ENCODE data around the gene FZD2. TPM values are rescaled to one million over a fixed set of nuclear protein-coding genes. Genes with fewer than 3 reads are reported as not detected.
"Not testable (repeated sequence)": the region's sequence is repeated elsewhere in the genome, so short reads cannot be mapped to it uniquely, and the experiment has no call there.

The FZD2 gene
- 0.12 TPM in 1 of 2 replicates, not detected in the other for total RNA-seq

DNA sequence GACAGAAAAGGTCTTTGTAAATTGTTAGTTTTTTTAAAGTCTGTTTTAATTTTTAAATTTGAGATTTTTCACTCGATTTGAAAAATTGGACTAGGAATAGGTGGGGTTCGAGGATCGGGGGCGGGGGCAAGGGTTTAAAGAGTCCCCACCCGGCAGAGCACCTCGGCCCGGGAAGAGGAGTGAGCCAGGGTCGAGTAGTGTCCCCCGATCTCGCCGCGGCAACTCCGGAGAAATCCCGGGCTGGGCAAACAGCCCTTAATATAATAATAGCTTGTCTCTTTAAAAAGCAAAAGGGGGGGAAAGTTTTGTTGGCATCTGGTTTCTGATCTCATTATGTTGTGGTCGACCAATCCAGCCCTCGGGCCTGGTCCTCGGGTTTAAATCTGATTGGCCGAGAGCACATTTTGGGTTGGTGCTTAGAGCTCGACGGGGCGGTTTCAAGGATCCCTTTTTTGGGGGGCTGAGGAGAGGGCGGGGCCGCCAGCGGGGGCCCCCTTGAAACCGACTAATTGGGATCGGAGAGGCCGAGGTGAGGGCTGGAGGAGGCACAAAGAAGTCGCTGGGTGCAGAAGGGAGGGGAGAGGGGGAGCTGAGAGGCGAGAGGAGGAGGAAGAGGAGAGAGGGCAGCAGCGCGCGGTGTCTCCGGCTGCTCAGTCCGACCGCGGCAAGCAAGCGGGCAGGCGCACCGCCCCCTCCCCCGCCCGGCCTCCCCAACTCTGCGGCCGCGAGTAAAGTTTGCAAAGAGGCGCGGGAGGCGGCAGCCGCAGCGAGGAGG lies at the start of gene FZD2:
TSS of gene FZD2 (plus strand) at position 653 of the 775 bp plus-strand sequence. CDS start 205 bp downstream, outside the sequence.
- intact Hi-C loops (cut with micrococcal nuclease) = loop anchor here (1.0 kb wide), 1 partner anchor 151 kb away; the partner anchor contains the start of gene DBF4B

DNA sequence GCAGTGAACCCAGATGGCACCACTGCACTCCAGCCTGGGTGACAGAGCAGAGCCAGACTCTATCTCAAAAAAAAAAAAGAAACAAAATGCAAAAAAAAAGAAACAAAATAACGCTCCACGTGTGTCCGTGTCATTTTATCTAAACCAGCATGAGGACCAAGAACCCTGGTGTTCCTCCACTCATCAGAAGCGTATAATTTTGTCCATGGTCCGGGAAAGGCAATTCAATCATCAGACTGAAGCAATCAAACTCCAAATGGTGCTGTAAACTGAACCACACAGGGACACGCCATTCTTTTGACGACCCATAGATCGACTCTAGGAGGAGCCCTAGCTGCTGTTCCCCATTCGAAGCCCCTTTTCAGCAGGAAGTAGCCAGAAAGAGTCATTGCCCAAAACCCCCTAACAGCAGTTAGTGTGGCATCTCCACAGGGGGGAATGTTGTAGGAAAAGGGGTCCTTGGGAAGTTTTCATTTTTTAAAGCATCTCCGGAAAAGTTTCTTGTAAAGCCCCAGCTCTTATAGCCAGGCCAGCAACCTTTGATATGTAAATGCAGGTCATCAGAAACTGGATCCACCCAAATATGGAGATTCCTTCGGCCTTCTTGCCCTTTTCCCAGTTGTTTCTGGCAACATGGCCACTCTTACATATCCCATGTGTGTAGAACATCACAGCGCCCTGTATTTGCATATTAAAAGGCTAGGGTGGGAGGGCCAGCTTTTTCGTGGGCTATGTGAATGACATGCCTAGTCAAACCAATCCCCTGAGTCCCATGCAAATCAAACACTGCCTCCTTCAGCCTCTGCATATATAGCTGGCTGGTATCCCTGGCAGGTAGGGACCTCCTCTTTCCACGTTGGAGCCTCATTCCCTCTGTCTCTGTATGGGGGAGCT lies 45.8 kb upstream of the FZD2 start:
- intact Hi-C loops (cut with micrococcal nuclease) = not testable (repeated sequence)

DNA sequence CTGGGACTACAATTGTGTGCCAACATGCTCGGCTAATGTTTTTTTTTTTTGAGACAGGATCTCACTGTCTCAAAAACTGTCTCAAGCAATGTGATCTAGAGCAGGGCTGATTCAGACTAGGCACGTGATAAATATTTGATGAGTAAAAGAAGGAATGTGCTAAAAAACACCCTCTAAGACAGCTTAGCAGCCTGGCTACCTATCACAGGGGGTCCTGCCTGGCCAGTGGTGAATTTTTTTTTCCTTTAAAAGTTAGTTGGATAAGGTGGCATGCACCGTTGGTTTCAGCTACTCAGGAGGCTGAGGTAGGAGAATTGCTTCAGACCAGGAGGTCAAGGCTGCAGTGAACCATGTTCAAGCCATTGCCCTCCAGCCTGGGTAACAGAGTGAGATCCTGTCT lies 39.3 kb upstream of the FZD2 start:
- intact Hi-C loops (cut with micrococcal nuclease) = no loop called here

DNA sequence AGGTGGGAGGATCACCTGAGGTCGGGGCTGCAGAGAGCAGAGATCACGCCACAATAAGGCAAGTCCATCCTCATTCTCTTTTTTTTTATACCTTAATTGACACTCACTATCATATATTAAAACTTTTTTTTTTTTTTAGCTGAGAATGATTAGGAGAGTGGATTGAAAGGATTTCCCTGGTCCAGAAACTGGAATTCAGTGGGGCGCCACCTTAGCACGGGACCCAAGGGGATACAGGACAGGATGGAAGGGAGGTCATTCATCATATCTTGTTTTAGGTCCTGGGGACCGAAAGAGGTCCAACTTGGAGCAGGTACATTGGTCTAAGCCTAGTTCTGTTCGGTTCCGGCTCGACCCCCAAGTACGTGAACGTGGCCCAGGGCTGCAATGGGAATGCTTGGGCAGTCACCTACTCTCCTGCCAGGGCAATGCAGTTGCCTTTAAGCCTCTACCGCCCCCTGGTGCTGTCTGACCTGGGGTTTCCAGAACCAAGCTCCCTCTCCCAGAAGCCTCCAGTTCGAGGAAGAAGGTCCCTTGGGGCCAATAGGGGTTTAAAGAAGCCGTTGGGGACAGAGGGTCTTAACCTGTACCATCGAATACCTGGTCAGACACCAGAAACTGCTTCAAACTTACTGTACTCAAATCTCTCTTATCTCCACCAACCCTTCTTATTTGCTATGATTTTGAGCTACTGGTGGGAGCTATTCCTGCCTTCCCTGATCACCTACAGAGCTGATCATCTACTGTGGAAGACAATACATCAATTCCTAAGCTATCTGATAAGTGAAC lies 34.2 kb upstream of the FZD2 start:
- intact Hi-C loops (cut with micrococcal nuclease) = no loop called here

DNA sequence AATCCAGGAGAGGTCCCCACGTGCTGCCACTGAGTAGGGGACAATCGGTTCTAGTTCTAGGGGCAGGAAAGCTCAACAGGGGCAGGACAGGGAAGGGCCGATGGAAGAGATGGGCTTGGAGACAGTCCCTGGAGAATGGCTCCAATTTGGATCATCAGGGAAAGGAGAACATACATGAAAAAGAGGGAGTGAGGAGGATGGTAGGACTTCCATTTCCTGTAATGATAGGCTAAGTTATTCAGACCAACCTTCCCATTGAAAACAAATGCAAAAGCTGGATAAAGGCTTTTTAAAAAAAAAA lies 33.7 kb upstream of the FZD2 start:
- intact Hi-C loops (cut with micrococcal nuclease) = no loop called here

DNA sequence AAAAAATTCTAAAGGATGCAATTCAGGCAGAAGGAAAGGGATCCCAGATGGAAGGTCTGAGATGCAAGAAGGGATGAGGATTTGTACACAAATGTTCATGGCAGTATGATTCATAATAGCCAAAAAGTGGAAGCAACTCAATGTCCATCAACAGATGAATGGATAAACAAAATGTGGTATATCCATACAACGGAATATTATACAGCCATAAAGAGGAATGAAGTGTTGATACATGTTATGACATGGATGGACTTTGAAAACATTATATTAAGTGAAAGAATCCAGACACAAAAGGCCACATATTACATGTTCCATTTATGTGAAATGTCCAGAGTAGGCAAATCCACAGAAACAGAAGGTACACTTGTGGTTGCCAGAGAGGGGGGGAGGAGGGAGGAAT lies 30.2 kb upstream of the FZD2 start:
- intact Hi-C loops (cut with micrococcal nuclease) = no loop called here

DNA sequence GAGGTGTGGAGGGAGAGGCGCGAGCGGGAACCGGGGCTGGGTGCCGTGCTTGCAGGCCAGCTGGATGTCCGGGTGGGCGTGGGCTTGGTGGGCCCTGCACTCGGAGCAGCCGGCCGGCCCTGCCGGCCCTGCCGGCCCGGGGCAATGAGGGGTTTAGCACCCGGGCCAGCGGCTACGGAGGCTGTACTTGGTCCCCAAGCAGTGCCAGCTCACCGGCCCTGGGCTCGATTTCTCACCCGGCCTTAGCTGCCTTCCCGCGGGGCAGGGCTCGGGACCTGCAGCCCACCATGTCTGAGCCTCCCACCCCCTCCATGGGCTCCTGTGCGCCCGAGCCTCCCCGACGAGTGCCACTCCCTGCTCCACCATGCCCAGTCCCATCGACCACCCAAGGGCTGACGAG lies 29.3 kb upstream of the FZD2 start:
- intact Hi-C loops (cut with micrococcal nuclease) = no loop called here

DNA sequence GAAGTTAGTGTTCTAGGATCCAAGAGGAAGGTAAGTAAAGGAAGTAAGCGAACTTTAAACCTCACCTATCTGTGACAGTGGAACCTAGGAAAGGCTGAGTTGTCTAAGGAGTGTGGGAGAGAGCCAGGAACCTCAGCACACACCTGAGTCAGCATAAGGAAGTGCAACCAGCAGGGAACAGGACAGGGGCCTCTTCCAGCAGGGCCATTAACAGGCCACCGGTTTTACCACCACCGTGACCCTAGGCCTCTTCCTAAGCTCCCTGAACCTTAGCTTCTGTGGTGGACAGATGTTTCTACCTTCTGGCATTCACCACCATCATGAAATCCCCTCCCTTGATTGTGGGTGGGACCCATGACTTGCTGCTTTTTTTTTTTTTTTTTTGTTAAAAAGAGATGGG lies 27.4 kb upstream of the FZD2 start:
- intact Hi-C loops (cut with micrococcal nuclease) = loop anchor here (5.0 kb wide), 2 partner anchors 107 to 127 kb away; partner anchors contain the start of gene MEIOC

DNA sequence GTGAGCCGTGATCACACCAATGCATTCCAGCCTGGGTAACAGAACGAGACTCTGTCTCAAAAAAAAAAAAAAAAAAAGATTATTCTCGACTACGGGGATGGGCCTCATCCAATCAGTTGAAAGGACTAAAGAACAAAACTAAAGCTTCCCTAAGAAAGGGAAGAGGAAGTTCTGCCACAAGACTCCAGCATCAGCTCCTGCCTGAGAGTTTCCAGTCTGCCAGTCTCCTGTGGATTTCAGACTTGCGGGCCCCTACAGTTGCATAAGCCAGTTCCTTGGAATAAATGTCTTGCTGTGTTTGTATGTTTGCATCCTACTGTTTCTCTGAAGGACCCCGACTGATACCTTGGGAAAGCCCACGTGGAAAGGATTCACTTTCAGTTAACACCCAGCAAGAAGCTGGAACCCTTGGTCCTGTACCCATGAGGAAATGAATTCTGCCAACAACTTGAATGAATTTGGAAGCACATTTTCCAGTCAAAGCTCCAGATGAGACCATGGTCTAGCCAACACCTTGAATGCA lies 26.3 kb upstream of the FZD2 start:
- intact Hi-C loops (cut with micrococcal nuclease) = loop anchor here (5.0 kb wide), 2 partner anchors 106 to 126 kb away; partner anchors contain the start of gene MEIOC

DNA sequence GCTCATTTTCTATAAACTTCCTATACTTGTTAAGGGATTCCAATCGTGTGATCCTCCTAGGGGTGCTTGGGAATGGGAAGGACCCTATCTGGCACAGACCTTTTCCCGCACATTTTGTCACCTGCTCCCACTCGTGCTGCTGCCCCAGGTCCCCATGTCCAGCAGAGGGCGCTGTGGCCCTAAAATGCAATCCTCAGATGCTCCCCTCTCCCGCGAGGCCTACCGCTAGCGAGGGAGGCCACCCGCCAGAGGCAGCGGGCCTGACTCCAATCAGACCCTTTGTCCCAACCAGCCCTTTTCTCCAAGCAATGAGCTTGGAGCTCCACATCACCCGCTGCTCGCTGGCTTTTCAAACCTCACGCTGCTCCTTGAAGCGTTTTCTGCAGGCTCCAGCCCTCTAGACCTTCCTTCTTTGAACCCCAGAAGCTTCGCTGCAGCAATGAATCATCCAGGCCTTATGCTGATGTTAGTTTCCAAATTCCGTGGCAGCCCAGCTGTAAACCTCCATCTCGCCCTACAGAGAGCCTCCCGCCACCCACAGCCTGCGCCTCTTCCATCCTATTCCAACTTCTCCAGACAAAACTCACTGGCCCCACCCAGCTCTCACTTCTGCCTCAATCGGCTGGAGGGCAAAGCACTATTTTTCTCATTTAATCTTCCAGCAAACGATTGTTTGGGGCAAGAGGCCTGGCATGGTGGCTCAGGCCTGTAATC lies 23.6 kb upstream of the FZD2 start:
- intact Hi-C loops (cut with micrococcal nuclease) = loop anchor here (1.0 to 5.0 kb wide), 3 partner anchors 104 to 139 kb away; partner anchors contain the start of gene MEIOC

DNA sequence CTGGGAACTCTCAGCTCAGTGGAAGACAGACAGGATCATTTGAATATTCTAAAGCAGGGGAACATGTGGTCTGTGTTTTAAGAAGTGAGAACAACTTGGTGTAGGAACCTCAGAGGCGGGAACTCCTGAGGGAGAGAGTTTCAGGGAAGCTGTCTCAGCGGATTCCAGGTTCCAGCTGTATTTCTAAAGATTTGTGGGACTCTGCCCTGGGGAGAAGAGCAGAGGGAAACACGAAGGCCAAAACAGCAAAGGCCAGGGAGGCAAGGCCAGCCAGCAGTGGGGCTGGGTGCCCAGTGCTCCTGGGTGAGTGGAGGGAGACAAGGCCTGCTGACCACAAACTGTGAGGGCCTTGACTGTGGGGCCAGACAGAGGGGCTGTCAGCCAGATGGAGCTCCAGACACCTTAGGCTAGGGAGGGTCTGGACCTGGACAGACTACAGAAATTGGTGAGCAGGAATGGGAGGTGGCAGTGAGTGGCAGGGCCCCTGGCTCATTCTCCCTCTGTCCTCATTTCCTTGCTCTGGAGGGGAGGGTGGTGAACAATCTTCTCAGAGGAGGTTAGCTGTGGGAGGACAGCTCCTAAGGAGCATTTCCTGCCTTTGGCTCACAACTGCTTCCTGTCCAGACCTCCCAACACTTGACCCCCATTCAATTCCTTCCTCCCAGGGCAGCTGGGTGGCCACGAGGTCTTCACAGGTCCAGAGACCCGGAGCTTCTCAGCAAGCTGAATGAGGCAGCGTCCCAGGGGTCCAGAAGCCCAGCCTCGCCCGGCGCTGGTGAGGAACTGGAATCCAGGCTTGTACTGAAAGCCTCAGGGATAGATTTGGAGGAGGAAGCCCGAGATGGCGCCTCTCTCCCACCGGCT lies 21.0 kb upstream of the FZD2 start:
- intact Hi-C loops (cut with micrococcal nuclease) = no loop called here

DNA sequence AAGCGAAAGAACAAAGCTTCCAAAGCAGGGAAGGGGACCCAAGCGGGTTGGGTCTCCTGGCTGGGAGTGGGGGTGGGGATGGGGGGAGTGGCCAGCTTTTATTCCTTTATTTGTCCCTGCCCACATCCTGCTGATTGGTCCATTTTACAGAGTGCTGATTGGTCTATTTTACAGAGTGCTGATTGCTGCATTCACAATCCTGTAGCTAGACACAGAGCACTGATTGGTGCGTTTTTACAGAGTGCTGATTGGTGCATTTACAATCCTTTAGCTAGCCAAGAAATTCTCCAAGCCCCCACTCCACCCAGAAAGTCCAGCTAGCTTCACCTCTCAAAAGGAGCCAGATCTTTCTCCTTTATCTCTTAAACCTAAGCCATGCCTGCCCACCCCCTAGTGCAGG lies 19.4 kb upstream of the FZD2 start:
- intact Hi-C loops (cut with micrococcal nuclease) = not testable (repeated sequence)

DNA sequence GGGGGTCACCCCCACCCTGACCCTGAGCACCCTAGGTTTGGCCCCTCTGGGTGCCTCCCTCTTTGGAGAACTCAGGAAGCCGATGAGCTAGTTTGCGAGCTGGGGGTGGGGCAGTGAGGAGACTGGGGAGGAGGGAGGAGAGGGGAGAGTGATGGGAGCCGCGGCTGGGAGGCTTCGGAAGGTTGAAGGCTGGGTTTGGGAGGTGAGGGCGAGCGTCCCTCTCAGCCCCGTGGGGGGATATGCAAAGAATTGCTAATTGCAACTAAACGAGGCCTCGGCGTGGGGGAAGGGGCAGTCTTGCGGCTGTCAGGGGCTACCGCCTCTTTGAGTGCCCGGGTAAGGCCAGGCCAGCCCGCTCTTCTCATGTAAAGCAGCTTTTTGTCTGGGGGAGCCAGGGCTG lies 17.6 kb upstream of the FZD2 start:
- intact Hi-C loops (cut with micrococcal nuclease) = no loop called here

DNA sequence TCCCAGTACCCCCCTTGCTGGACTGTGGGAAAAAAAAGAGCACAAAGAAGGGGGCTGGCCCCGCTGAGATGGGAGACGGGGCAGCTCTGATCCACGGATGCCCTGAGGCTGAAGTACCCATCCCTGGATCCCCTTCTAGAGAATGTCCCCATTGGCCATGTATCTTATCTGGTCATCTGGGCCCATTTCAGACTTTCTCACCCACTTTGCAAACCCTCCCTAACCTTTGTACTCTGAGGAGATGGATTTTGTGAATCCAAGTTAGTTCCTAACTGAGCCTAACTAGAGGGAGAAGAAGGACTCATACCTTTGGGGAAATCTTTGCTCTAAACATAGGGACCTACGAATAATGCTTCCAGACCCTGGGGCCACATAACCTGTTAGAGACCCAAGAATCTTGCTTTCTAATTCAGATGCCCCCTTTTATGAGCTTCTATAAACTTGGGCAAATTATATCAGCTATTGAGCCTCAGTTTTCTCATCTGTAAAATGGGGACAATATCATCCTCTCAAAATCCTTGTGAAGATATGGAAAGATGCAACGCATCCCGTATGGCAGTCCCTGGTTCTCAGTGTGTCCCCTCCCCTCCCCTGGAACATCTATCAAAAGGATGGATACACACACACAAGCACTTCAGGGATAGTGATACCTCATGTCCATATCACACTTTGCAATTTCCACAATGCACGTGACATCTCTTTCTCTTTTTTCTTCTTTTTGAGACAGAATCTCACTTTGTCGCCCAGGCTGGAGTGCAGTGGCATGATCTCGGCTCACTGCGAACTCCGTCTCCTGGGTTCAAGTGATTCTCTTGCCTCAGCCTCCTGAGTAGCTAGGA lies 16.8 kb upstream of the FZD2 start:
- intact Hi-C loops (cut with micrococcal nuclease) = no loop called here

DNA sequence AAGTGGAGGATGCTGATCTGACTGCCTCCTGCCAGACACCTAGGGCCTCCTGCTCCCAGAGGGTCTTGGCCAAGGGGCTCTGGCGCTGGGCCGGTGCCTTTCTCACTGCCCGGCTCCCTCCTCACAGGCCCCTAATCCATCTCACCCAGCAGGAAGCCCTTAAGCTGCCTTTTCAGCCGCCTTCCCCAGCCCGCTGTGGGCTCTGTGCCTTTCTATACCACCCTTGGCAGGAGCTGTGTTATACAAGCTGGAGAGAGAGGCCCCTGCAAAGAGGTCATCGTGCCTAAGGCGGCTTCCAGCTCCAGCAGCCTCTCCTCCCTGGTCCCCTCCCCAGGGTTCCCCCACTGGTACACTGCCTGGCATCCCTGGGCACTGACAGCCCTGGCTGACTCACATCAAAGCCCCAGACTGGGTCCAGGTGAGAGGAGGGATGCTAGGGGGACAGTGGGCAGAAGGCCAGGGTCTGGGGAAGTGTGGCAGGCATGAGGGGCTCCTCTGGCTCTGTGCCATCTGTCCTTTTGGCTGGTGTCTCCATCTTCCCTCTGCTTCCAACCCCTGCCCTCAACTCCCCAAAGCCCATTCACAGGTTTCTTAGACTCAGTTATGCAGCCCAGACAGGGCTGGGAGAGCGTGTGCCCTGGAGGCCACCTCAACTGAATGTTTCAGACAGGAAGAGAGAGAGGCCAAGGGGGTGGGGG lies 15.3 kb upstream of the FZD2 start:
- intact Hi-C loops (cut with micrococcal nuclease) = no loop called here

DNA sequence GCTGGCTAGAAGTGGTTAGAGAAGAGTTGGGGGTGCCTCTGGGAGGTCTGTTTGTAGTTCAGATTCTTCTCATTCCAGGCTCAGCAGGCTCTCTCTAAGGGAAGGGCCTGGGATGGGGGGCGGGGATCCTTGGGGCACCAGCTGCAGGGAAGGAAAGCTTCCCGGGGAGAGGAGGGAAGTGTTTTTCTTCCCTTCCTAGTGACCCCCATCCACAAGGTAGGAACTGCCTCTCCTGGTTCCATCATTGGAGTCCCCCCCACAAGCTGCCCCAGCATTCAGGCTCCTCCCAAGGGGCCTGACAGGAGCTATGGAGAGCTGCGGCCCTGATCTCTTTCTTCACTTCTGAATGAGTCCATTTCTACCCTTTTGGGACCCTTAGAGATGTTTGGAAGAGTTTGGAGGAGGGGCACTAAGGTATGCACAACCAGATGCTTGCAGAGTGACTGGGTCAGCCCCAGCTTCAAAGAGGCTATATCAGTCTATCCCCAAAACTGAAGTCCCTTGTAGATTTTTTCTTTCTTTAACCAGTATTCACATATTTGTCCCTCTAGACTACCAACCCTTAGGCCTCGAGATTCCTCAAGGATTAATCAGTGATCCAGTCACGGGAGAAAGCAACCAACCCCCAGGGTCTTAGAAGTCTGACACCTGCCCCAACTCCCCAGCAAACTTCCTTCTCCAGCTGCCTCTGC lies 13.9 kb upstream of the FZD2 start:
- intact Hi-C loops (cut with micrococcal nuclease) = no loop called here

DNA sequence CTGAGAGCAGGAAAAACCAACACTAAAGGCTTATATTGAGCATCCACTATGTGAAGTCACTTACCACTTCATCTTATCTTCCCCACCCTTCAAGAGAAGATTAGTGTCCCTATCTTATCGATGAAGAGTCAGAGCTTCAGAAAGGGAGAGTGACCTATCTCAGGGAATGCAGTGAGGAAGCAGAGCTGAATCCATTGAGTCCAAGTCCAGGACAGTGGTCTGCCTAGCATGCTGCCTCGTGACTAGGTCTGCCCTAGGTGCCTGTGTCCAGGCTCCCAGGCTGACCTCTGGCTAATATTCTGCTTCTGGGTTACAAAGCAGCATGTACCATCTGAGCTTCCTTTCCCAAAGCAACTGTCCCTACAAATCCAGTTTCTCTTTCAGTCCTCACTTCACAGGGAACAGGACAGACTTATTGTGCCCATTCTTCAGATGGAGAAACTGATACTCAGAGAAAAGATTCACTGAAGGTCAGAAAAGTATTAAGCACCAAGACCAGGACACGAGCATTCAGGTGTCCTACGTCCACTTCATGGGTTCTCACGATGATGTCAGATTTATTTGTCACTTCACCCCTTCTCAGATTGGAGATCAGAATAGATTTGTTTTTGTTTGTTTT lies 13.3 kb upstream of the FZD2 start:
- intact Hi-C loops (cut with micrococcal nuclease) = no loop called here
